GM18867 (cell line): ENCODE results near the gene TM4SF4.

ENCODE experiments used
- ATAC-seq: cut with Tn5 transposase; IDR thresholded peaks from one replicate; pipeline ENCODE4 v1.9.1; 2021; ENCODE audit warnings: mild to moderate bottlenecking, moderate library complexity; ENCODE audit not compliant: unreplicated experiment

TM4SF4 gene

GRCh38 chr3:149509526-149509925 is 35.0 kb downstream of the TM4SF4 start:
- ATAC-seq = no peak

DNA sequence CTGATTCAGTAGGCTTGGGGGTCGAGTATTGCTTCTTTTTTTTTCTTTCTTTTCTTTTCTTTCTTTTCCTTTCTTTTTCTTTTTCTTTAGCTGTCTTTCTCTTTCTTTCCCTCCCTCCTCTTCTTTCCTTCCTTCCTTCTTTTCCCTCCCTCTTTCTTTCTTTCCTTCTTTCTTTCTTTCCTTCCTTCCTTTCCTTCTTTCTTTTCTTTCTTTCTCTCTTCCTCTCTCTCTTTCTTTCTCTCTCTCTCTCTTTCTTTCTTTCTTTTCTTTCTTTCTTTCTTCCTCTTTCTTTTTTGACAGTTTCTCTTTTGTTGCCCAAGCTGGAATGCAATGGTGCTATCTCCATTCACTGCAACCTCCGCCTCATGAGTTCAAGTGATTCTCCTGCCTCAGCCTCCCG is 36.0 kb downstream of the TM4SF4 start:
- no peak for ATAC-seq

GRCh38 chr3:149511040-149511626 is 36.6 kb downstream of the TM4SF4 start:
- ATAC-seq = no peak

GRCh38 chr3:149512073-149512782 is 37.7 kb downstream of the TM4SF4 start:
- ATAC-seq = peak; percentile 82

DNA sequence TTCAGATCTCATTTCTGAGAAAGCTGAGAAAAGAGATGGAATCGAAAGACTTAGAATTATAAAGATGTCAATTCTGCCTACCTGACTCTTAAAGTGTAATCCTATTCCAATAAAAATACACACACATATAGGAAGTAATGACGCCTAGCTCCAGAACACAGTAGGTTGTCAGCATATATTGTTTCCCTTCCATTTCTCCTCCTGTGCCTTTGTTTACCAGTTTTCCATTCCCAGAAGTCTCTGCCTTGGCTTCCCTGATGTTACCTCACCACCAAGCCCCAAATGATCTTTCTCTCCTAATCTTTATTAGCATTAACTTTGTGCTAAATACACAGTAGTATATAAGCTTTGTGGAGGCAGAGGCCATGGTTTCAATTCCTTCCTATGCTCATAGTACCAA is 40.0 kb downstream of the TM4SF4 start:
- ATAC-seq = no peak

DNA sequence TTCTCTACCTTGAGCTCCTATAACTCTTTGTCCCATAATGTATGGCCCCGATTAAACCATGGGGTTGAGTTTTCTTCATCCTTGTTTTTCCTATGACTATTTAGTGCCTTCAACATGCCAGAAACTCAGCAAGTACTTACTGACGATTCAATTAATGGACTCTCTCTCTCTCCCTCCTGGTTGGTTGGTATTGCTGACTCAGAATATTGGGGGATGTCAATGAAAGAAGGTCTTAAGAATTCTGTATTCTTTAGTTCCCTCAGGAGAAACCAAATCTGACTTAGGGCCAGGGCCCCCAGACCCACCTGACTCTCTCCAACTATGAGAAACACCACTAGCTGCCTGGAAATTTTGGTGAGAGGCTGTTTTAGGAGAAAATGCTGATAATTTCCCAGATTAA is 40.8 kb downstream of the TM4SF4 start:
- no peak for ATAC-seq

GRCh38 chr3:149516920-149517319 is 42.4 kb downstream of the TM4SF4 start:
- ATAC-seq = no peak

GRCh38 chr3:149519912-149520311 is 45.4 kb downstream of the TM4SF4 start:
- no peak for ATAC-seq

DNA sequence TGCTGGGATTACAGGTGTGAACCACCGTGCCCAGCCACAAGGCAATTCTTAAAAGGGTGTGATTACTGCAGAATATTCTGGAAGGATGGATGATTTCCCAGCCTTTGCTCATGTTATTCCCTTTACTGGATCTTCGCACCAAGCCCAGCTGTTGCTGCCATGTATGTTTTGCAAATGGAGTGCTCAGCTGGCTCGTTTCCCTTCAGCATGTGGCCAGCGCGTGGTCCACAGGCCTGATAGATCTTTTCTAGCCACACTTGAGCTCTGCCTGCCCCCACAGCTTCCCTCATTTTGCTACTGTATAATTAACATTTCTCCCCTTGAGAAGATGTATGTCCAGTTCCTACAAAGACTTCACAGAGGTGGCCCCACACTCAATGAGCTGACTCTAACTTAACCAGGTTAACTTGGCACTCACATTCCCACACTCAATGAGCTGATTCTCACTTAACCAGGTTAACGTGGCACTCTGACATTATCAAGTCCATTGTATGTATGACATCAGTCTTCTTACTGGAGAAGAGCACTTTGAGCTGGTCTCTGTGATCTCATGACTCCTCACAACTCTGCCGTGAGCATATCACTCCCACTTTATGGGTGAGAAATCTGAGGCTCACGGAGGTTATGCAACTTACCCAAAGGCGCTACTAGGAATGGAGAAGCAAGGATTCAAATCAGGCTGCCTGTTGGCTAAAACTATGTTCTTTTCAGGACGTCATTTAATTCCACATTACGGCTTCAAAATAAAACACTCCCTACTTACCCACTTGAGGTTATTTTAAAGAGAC is 49.2 kb downstream of the TM4SF4 start:
- ATAC-seq = no peak

DNA sequence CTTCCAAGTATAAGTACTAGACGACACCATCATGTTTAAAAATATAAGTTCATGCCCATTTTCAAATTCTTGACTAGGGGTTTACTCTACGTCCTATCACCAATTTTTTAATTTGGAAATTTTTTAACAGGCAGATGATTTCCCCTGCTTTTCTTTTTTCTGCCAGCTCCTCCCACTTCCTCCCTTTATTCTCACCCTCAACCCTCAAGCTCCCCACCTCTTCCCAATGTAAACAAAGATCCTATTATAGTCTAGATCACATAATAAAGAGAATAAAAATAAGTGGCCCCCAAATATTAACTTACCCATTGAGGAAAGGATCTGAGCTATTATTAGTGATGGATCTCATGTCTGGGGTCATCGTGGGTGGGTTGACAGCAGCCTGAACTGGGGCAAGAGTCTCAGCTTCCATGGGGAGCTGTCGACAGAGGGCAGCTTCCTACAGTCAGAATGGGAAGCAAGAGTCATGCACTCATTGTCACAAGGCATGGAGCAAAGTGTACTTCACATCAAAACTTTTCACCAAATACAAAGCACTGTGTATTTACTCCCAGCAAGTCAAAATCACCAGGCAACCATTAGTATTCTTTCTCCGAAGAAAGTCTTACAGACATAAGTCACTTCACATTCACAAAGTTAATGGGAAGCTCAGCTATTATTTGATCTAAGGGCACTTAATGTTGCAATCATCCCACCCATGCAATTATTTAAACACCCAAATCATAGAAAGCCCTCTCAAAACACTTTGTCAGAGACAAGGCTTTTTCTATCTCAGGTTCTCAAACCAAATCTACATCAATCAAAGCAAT is 53.2 kb downstream of the TM4SF4 start:
- ATAC-seq = no peak

GRCh38 chr3:149528340-149528650 is 53.8 kb downstream of the TM4SF4 start:
- ATAC-seq = no peak

DNA sequence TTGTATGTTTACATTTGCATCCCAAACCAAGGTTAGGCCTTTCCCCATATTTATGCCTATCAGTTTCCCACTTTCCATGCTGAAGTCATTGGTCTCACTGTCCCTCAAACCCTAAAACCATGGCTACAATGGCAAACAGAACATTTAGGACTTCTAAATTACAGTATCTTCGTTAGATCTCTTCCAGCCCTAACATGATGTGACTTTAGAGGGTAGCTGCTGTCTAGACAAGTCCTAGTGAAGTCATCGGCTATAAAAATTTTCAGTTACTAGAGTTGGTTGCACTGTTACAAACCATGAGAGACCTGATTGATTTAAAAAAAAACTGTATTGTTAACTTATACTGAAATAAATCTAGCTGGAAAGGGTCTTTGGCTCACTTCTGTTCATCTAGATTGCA is 54.6 kb downstream of the TM4SF4 start:
- no peak for ATAC-seq

DNA sequence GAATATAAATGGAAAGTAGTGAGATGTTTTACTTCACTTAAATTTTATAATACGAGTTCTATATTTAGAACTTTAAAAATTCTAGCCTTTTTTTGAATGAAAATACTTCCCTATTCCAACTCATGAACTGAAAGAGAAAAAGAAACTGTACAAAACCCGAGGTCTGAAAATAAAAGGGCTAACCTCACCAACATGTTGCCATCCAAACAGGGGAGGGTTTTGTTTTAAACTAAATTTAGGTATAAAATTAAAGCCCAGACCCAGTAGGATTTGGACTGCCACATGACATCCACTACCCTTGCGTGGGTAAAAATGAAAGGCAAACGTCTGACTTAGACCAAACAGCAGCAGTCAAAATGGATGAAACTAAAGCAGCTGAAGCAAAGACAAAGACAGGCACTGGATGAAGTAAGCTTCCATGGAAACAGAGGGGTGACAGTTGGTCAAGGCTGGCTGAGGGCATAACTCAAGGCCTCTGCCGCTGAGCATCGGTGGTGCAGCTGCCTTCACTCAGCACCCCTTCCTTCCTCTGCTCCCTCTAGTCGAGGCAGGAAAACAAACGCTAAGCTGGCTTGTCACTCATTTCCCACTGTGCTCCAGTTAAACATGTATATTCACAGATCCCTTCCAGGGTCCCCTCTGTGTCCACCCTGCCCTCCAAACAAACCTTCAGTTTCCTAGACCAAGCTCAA is 58.1 kb downstream of the TM4SF4 start:
- no peak for ATAC-seq

DNA sequence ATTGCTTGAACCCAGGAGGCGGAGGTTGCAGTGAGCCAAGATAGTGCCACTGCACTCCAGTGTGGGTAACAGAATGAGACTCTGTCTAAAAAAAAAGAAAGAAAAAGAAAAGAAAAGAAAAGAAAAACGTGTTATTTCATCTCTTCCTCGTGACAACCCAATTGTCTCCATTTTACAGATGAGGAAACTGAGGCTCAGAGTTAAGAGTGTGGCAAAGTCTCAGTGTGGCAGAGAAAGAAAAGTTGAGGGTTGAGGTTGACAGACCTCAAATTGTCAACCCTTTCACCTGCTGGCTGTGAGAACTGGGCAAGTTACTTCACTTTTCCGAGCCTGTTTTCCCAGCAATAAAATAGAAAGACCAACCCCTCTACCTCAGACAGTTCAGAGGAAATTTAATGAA is 59.6 kb downstream of the TM4SF4 start:
- ATAC-seq = no peak

DNA sequence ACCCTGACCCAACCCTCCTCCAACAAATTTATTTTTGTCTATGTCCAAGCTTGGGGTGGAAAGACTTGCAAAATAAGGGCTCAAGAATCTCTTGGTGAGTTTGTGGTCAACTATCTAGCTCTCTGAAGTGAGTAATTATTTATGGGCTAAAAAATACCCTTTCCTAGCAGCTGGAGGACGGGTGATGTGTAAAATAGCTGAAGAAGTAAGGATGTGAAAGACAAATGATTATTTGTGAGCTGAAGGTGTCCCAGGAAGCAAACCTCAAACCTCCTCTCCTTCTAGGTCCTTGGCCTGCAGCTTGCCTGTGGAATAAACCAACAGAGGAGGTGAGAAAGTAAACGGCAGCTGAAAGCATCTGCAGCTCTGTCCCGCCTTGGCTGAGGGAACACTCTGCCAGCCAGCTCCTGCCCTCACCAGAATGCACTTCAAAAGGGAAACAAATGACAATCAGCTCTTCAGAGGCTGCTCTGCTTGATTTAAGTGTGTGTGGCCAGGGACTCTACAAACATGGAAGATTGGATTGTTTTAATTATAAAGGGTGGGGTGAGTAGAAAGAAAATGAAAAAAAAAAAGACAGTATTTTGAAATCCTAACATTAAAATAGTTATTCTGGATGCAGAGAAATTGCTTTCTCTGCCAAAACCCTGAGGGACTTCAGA is 60.3 kb downstream of the TM4SF4 start:
- ATAC-seq = no peak

DNA sequence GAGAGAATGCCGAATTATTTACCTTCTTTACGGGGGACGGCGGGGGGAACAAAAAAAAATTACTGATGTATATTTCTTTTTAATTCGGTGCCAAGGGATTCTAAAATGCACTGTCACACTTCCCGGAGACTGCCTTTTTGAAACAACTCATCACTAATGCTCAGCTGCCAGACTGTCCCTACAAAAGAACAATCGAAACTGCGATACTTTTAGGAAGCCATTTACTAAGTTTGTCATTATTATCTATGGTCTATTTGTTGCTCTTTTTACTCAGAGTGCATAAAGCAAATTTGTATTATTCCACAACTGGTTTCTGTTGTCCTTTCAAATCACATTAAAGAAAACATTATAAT is 60.8 kb downstream of the TM4SF4 start:
- ATAC-seq = no peak

DNA sequence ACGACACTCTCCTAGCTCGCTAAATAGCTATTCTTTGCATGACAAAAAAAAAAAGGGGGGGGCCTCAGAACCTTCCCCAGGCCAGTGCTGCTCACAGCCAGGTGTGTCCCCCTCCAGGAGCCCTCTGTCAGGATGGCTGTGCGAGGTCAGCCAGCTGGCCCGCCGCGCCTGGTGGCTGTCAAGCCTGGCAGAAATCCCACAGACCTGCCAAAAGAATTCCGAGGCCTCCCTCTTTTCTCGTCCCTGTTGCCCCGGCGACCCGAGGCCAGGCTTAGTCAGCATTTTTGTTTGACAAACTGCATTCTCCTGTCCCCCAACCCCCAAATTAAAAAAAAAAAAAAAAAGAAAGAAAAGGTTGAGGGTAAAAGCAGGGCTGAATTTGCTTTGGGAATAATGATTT is 61.9 kb downstream of the TM4SF4 start:
- ATAC-seq = no peak

DNA sequence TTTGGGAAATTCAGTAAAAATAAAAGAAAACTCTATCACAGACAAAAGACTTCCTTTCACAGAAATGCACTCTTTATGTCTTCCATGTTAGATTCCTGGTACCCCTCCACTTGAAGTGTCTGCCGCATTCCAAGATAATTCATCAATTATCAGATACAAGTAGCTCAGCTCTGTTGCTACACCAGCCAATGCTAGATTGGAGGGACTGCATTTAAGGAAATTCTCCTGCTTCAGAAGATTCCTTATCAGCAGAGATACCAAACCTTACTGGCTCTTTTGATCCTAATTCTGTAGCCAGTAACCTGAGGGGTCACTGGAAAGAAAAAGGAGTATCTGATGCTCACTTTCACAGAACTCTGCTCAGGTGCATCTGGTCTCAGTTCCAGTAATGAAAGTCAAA is 63.9 kb downstream of the TM4SF4 start:
- ATAC-seq = no peak

DNA sequence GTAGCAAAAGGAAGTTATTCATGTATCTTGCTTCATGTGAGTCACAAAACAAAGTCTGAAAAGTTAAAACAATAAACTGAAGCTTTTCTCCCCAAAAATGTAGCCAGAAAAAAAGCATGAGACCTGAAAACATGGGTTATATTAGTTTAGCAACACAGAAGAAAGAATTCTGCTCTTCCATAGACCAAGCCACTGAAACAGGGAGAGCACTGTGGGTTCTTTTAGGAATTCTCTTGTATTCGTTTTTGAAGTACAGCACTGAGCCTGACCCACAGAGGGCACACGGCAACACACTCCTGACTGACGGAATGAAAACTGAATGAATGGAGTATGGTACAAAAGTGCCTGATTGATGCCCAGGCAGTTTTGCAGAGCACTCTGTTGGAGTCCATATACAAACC is 66.6 kb downstream of the TM4SF4 start:
- ATAC-seq = no peak
